ENCODE measurements around the gene REX1BD. TPM values are rescaled to one million over a fixed set of nuclear protein-coding genes. Genes with fewer than 3 reads are reported as not detected.

REX1BD gene
- total RNA-seq, 2 donors from 2014 or later: 98.9 to 149 TPM

- no peak for TF ChIP-seq CTCF (IDR thresholded peaks at IDR 0.05)
- TF ChIP-seq POLR2AphosphoS5 (IDR thresholded peaks at IDR 0.05): no peak
- TF ChIP-seq POLR2A (IDR thresholded peaks at IDR 0.05): no peak
- no peaks in the 10 kb centered on the region for H3K36me3 ChIP-seq
- no peak within 1 kb of the TSS for H3K27ac ChIP-seq
- intact Hi-C loops (cut with DNase I): no loop called here
- peak within 1 kb of the TSS in 1 of 2 donors; percentile 16 for H3K4me3 ChIP-seq
- peaks cover 44% of the 10 kb centered on the region for H3K27me3 ChIP-seq (replicated peaks; ENCODE audit: insufficient read depth)
- H3K4me1 ChIP-seq (replicated peaks): peaks cover 11% of the 10 kb centered on the region
- no peaks in the 10 kb centered on the region for H3K9me3 ChIP-seq
- 2% methylated on average over 4 of the region's 116 CpGs for WGBS
- DNase-seq (ENCODE audit: low spot score): no peak
Measured at GRCh38 chr19:18606281-18607225, 18.0 kb downstream of the REX1BD start, which contains the start of gene CRLF1. TSS of gene CRLF1 (minus strand) at chr19:18606799. CDS start at chr19:18606656, 143 bp downstream.

GRCh38 chr19:18607226-18608101 is 18.9 kb downstream of the REX1BD start:
- intact Hi-C loops (cut with DNase I): no loop called here
- no peaks in the 10 kb centered on the region for H3K36me3 ChIP-seq
- peaks cover 49% of the 10 kb centered on the region for H3K27me3 ChIP-seq (replicated peaks; ENCODE audit: insufficient read depth)
- peak overlapping the region in 1 of 2 donors; percentile 16 for H3K4me3 ChIP-seq
- TF ChIP-seq POLR2AphosphoS5 (IDR thresholded peaks at IDR 0.05): no peak
- TF ChIP-seq CTCF (IDR thresholded peaks at IDR 0.05): peak in 1 of 4 experiments; percentile 5
- no peak for TF ChIP-seq POLR2A (IDR thresholded peaks at IDR 0.05)
- peaks cover 16% of the 10 kb centered on the region for H3K4me1 ChIP-seq (replicated peaks)
- H3K9me3 ChIP-seq: no peaks in the 10 kb centered on the region
- 2% methylated on average over 37 of the region's 68 CpGs for WGBS
- DNase-seq (ENCODE audit: low spot score): no peak
- no peak overlapping the region for H3K27ac ChIP-seq

- no peaks in the 10 kb centered on the region for H3K9me3 ChIP-seq
- H3K27ac ChIP-seq: no peak overlapping the region
- peaks cover 54% of the 10 kb centered on the region for H3K27me3 ChIP-seq (replicated peaks; ENCODE audit: insufficient read depth)
- H3K4me1 ChIP-seq (replicated peaks): peaks cover 18% of the 10 kb centered on the region
- 56% methylated on average over 5 of the region's 5 CpGs for WGBS
- intact Hi-C loops (cut with DNase I): no loop called here
- H3K36me3 ChIP-seq: no peaks in the 10 kb centered on the region
- no peak for TF ChIP-seq POLR2AphosphoS5 (IDR thresholded peaks at IDR 0.05)
- TF ChIP-seq CTCF (IDR thresholded peaks at IDR 0.05): no peak
- no peak for TF ChIP-seq POLR2A (IDR thresholded peaks at IDR 0.05)
- H3K4me3 ChIP-seq: no peak overlapping the region
- no peak for DNase-seq (ENCODE audit: low spot score)
Measured at GRCh38 chr19:18608102-18608804, 19.7 kb downstream of the REX1BD start.

GRCh38 chr19:18608805-18609716 is 20.5 kb downstream of the REX1BD start:
- intact Hi-C loops (cut with DNase I): no loop called here
- TF ChIP-seq POLR2AphosphoS5 (IDR thresholded peaks at IDR 0.05): no peak
- no peak for TF ChIP-seq POLR2A (IDR thresholded peaks at IDR 0.05)
- no peak for TF ChIP-seq CTCF (IDR thresholded peaks at IDR 0.05)
- no peak for DNase-seq (ENCODE audit: low spot score)
- 76% methylated on average over 9 of the region's 9 CpGs for WGBS
- H3K9me3 ChIP-seq: no peaks in the 10 kb centered on the region
- H3K27ac ChIP-seq: no peak overlapping the region
- no peaks in the 10 kb centered on the region for H3K36me3 ChIP-seq
- peaks cover 18% of the 10 kb centered on the region for H3K4me1 ChIP-seq (replicated peaks)
- H3K27me3 ChIP-seq (replicated peaks; ENCODE audit: insufficient read depth): peaks cover 59% of the 10 kb centered on the region
- H3K4me3 ChIP-seq: no peak overlapping the region

Measured in prostate gland (tissue), 2 donors.